Neural cell (in vitro differentiated cells): ENCODE results near the gene CELSR3. TPM values are rescaled to one million over a fixed set of nuclear protein-coding genes. Genes with fewer than 3 reads are reported as not detected.

Experiments used
- H2AFZ ChIP-seq: fragments of 200-600, 300-800 bp; sonication (generic), shearing (Covaris generic); 2 replicates; pipeline ENCODE4 v1.6.0; 2014; ENCODE audit warnings: low read depth, mild to moderate bottlenecking, antibody characterized with exemption, low read length, moderate library complexity
- H3F3A ChIP-seq: fragments of 200-600 bp; shearing (Covaris generic); 2 replicates; pipeline ENCODE4 v1.6.1; 2016; ENCODE audit warnings: mild to moderate bottlenecking, moderate library complexity, mixed read lengths, antibody characterized with exemption, low read length; ENCODE audit not compliant: insufficient read depth, poor library complexity, severe bottlenecking
- H3K27ac ChIP-seq: fragments of 200-600, 300-800 bp; sonication (generic), shearing (Covaris generic); 2 replicates; pipeline ENCODE4 v1.5.1; 2014; ENCODE audit warnings: mild to moderate bottlenecking, low read length, moderate library complexity
- H3K27me3 ChIP-seq: fragments of 300-800, 200-600 bp; sonication (generic), shearing (Covaris generic); 2 replicates; pipeline ENCODE4 v1.6.0; 2014; ENCODE audit warnings: mild to moderate bottlenecking, low read depth, low read length, moderate library complexity; ENCODE audit not compliant: insufficient read depth
- H3K36me3 ChIP-seq: fragments of 300-800, 200-600 bp; sonication (generic), shearing (Covaris generic); 2 replicates; pipeline ENCODE4 v1.5.1; 2014; ENCODE audit warnings: mild to moderate bottlenecking, antibody characterized with exemption, low read length, moderate library complexity; ENCODE audit not compliant: insufficient read depth
- H3K4me2 ChIP-seq: fragments of 300-800, 200-600 bp; sonication (generic), shearing (Covaris generic); 2 replicates; pipeline ENCODE4 v1.6.0; 2014; ENCODE audit warnings: mild to moderate bottlenecking, low read length
- H3K4me3 ChIP-seq: fragments of 300-800, 200-600 bp; sonication (generic), shearing (Covaris generic); 2 replicates; pipeline ENCODE4 v1.5.1; 2014; ENCODE audit warnings: mild to moderate bottlenecking, low read length, moderate library complexity
- H3K79me2 ChIP-seq: fragments of 200-600 bp; shearing (Covaris generic); replicated peaks from 2 replicates; pipeline ENCODE4 v1.6.0; 2014; ENCODE audit warnings: mild to moderate bottlenecking, low read length, moderate library complexity; ENCODE audit not compliant: insufficient read depth
- H3K9ac ChIP-seq: fragments of 300-800, 200-600 bp; sonication (generic), shearing (Covaris generic); 2 replicates; pipeline ENCODE4 v1.6.1; 2016; ENCODE audit warnings: mild to moderate bottlenecking, low read length, mixed read lengths
- H3K9me2 ChIP-seq: fragments of 200-600 bp; shearing (Covaris generic); 2 replicates; pipeline ENCODE4 v1.6.1; 2016; ENCODE audit warnings: mild to moderate bottlenecking, low read length, mixed read lengths; ENCODE audit not compliant: insufficient read depth
- H3K9me3 ChIP-seq: fragments of 200-600, 300-800 bp; sonication (generic), shearing (Covaris generic); 2 replicates; pipeline ENCODE4 v1.6.1; 2016; ENCODE audit warnings: mild to moderate bottlenecking, mixed run types, low read length, moderate library complexity, mixed read lengths
- H4K20me1 ChIP-seq: fragments of 200-600 bp; shearing (Covaris generic); 2 replicates; pipeline ENCODE4 v1.6.1; 2016; ENCODE audit warnings: mild to moderate bottlenecking, mixed run types; ENCODE audit not compliant: insufficient read depth
- CTCF ChIP-seq: fragments of 450-650 bp; IDR thresholded peaks from 2 replicates; pipeline ENCODE4 v1.5.1; 2014; ENCODE audit warnings: antibody characterized with exemption, mild to moderate bottlenecking, moderate library complexity; ENCODE audit not compliant: poor library complexity, severe bottlenecking
- EP300 ChIP-seq: fragments of 450-650 bp; conservative IDR thresholded peaks from 2 replicates; pipeline ENCODE4 v1.6.1; 2014; ENCODE audit warnings: antibody characterized with exemption, mild to moderate bottlenecking, moderate library complexity; ENCODE audit not compliant: poor library complexity, severe bottlenecking
- EZH2 ChIP-seq: fragments of 200-600, 300-800 bp; shearing (Covaris generic), sonication (generic); IDR thresholded peaks from 2 replicates; pipeline ENCODE4 v1.6.1; 2014; ENCODE audit warnings: antibody characterized with exemption, low read length, borderline replicate concordance, mild to moderate bottlenecking; ENCODE audit not compliant: insufficient read depth, poor library complexity, severe bottlenecking
- MXI1 ChIP-seq: fragments of 450-650 bp; conservative IDR thresholded peaks from 2 replicates; pipeline ENCODE4 v1.6.1; 2014; ENCODE audit warnings: antibody characterized with exemption, mild to moderate bottlenecking; ENCODE audit not compliant: poor library complexity, severe bottlenecking
- POLR2AphosphoS5 ChIP-seq: IDR thresholded peaks from 2 replicates; pipeline ENCODE4 v1.6.1; 2012
- RAD21 ChIP-seq: fragments of 450-650 bp; conservative IDR thresholded peaks from 2 replicates; pipeline ENCODE4 v1.6.1; 2014; ENCODE audit warnings: antibody characterized with exemption, mild to moderate bottlenecking, moderate library complexity
- REST ChIP-seq: IDR thresholded peaks from 2 replicates; pipeline ENCODE4 v1.6.1; 2012; ENCODE audit warnings: borderline replicate concordance
- SMC3 ChIP-seq: fragments of 450-650 bp; conservative IDR thresholded peaks from 2 replicates; pipeline ENCODE4 v1.6.1; 2014; ENCODE audit warnings: antibody characterized with exemption, mild to moderate bottlenecking, moderate library complexity; ENCODE audit not compliant: poor library complexity
- TAF1 ChIP-seq: IDR thresholded peaks from 2 replicates; pipeline ENCODE4 v1.6.1; 2012; ENCODE audit warnings: low read depth
- polyA plus RNA-seq: library from polyadenylated mRNA; depleted of rRNA; stranded (reverse); fragments of >200 nt; gene quantifications from 2 replicates; pipeline ENCODE4 v1.2.3, GENCODE V29; 2014

The CELSR3 gene
- polyA plus RNA-seq, 1 donor from 2014 or later, result 54.9 TPM

GRCh38 chr3:48647714-48648113 lies 15.0 kb downstream of the CELSR3 start:
- Histone ChIP-seq H3K36me3 (no peaks in the 10 kb centered on the region), H3K79me2 (no peaks in the 10 kb centered on the region), H3K4me3 (no peak overlapping the region), H3K9me3 (no peaks in the 10 kb centered on the region), H3K9ac (no peak overlapping the region), H4K20me1 (peaks cover under 1% of the 10 kb centered on the region), H3K27me3 (no peaks in the 10 kb centered on the region), H3F3A (no peaks in the 10 kb centered on the region), H2AFZ (no peak overlapping the region), H3K27ac (no peak overlapping the region), H3K4me2 (no peak overlapping the region), H3K9me2 (no peaks in the 10 kb centered on the region)
- TF ChIP-seq MXI1 (no peak), EZH2 (no peak), CTCF (no peak)

GRCh38 chr3:48644898-48645760 lies 17.6 kb downstream of the CELSR3 start:
- Histone ChIP-seq H3K9me2 (no peaks in the 10 kb centered on the region), H3F3A (no peaks in the 10 kb centered on the region), H3K9ac (no peak overlapping the region), H4K20me1 (no peaks in the 10 kb centered on the region), H3K4me3 (no peak overlapping the region), H3K27ac (no peak overlapping the region), H3K4me2 (no peak overlapping the region), H2AFZ (no peak overlapping the region), H3K79me2 (no peaks in the 10 kb centered on the region), H3K27me3 (no peaks in the 10 kb centered on the region), H3K36me3 (no peaks in the 10 kb centered on the region), H3K9me3 (no peaks in the 10 kb centered on the region)
- no peak for TF ChIP-seq CTCF
- no peak for TF ChIP-seq MXI1
- no peak for TF ChIP-seq REST
- TF ChIP-seq EP300, result no peak
- TF ChIP-seq EZH2, result no peak
- TF ChIP-seq SMC3, result no peak
- no peak for TF ChIP-seq POLR2AphosphoS5
- no peak for TF ChIP-seq RAD21
- TF ChIP-seq TAF1, result no peak
